ENCODE data around the gene RPTOR. TPM values are rescaled to one million over a fixed set of nuclear protein-coding genes. Genes with fewer than 3 reads are reported as not detected.

The RPTOR gene
- total RNA-seq, 1 donor from 2014 or later, result 65.9 TPM

DNA sequence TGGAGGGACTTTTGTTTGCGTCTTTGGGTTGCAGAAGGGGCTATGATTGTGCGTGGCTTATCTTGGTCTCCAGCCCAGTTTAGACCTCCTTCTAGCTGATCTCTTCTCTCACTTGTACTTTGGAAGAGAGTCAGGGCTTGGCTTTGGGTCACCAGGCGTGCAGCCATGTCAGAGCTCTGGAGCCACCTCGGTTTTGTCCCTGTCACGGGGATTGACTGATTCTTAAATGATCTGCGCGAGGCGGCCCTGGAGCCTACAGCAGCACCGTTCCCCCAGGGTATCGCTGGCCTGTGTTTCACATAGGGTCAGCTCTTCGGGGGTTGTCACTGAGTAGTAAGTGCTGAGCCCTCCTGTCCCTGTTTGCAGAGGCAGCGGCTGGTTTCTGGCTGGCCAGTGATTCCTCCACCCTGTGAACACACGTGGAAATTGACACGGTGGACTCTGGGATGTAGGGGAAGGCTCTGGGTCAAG is 237.2 kb downstream of the RPTOR start:
- ATAC-seq (ENCODE audit: low read depth), result no peak
- POLR2A ChIA-PET, result interaction anchor here (1.1 to 1.5 kb wide), 5 partner anchors 8 to 51 kb away, joined by 3 to 6 read pairs (median 4); no protein-coding TSS in a partner anchor
- H3K27ac Mint-ChIP-seq, result no peak overlapping the region

DNA sequence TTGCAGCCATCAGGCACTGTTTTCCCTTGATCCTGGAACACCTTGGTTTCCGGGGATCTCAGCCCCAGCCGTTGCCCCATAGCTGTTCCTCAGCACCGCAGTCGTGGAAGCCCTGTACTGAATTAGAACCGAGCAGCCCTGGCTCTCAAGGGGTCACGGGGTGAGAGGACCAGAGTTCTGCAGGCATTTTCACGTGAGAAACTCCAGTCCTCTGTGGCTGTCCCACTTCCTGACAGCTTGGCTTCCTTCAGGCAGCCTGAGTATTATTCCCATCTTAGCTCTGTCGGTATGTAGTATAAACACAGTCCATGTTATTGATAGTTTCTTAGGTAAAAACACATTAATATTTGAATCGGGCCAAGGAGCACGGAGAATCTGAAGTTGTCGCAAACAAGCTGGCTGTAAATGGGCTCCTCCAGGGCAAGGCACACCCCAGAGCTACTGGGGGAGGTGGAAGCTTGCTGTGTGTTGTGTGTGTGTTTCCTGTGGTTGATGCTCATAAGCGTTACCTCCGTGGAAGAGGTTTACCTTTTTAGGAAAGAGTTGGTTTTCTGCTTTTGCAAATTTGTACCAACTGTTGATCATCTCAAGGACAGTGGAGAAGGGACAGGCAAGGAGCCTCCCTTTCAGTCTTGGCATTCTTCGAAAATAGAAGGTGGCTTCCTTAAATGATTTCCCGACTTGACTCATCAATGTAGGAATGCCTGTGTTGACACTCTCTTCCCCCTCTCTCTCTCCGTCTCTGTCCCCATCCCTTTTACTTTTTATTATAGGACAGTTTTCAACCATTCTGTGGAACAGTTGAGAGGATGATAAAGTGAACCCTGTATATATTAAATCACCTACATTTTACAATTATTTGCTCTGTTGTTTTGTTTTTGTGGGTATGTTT is 238.1 kb downstream of the RPTOR start:
- DNase-seq (no peak), ATAC-seq (ENCODE audit: low read depth) (no peak)
- ChIA-PET CTCF (interaction anchor here (0.8 to 1.9 kb wide), 2 partner anchors 7 to 207 kb away, joined by 3 to 5 read pairs; no protein-coding TSS in a partner anchor), POLR2A (interaction anchor here (1.3 kb wide), 1 partner anchor 51 kb away, joined by 4 read pairs; no protein-coding TSS in a partner anchor)
- no peak overlapping the region for H3K27ac Mint-ChIP-seq
- no peak overlapping the region for H3K4me3 Mint-ChIP-seq
- no peaks in the 10 kb centered on the region for H3K27me3 Mint-ChIP-seq
- intact Hi-C loops (cut with micrococcal nuclease), result loop anchor here (10.0 kb wide), 1 partner anchor 48 kb away; no protein-coding TSS in a partner anchor
- H3K4me1 Mint-ChIP-seq, result peaks cover 28% of the 10 kb centered on the region
- peaks cover 20% of the 10 kb centered on the region for H3K36me3 Mint-ChIP-seq (ENCODE audit: low read depth)
- TF ChIP-seq, protein P1, sequence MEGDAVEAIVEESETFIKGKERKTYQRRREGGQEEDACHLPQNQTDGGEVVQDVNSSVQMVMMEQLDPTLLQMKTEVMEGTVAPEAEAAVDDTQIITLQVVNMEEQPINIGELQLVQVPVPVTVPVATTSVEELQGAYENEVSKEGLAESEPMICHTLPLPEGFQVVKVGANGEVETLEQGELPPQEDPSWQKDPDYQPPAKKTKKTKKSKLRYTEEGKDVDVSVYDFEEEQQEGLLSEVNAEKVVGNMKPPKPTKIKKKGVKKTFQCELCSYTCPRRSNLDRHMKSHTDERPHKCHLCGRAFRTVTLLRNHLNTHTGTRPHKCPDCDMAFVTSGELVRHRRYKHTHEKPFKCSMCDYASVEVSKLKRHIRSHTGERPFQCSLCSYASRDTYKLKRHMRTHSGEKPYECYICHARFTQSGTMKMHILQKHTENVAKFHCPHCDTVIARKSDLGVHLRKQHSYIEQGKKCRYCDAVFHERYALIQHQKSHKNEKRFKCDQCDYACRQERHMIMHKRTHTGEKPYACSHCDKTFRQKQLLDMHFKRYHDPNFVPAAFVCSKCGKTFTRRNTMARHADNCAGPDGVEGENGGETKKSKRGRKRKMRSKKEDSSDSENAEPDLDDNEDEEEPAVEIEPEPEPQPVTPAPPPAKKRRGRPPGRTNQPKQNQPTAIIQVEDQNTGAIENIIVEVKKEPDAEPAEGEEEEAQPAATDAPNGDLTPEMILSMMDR (IDR thresholded peaks at IDR 0.05), result no peak
- no peaks in the 10 kb centered on the region for H3K9me3 Mint-ChIP-seq

More for the DNA sequence above, 237.2 kb downstream of the RPTOR start:
- H3K27me3 Mint-ChIP-seq, result no peaks in the 10 kb centered on the region
- no peak for DNase-seq
- CTCF ChIA-PET, result interaction anchor here (1.9 kb wide), 1 partner anchor 206 kb away, joined by 5 read pairs; no protein-coding TSS in a partner anchor
- peaks cover 28% of the 10 kb centered on the region for H3K4me1 Mint-ChIP-seq
- H3K4me3 Mint-ChIP-seq, result no peak overlapping the region
- TF ChIP-seq, protein P1 (IDR thresholded peaks at IDR 0.05), result no peak
- intact Hi-C loops (cut with micrococcal nuclease), result loop anchor here (10.0 kb wide), 1 partner anchor 47 kb away; no protein-coding TSS in a partner anchor
- no peaks in the 10 kb centered on the region for H3K9me3 Mint-ChIP-seq
- peaks cover 23% of the 10 kb centered on the region for H3K36me3 Mint-ChIP-seq (ENCODE audit: low read depth)

DNA sequence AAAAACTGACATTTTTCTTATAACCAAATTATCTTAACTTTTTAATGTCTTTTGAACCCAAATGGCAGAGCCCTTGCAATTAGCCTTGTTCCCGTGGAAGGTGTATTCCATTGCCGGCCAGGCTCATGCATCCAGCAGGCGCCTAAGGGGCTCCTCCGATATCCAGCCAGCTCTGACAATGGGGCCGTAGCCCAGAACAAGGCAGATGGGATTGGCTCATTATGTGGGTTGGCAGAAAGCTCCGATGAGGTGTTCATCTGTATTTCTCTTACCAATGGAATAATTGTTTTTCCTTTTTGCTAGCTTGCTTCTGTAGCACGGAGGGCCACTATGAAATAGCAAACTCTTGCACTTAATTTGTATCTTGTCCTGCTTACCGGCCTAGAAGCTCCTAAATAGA is 238.8 kb downstream of the RPTOR start:
- H3K27ac Mint-ChIP-seq, result no peak overlapping the region
- no peak for ATAC-seq (ENCODE audit: low read depth)
- H3K27me3 Mint-ChIP-seq, result no peaks in the 10 kb centered on the region
- ChIA-PET POLR2A (no interaction called here), CTCF (interaction anchor here (0.8 kb wide), 2 partner anchors 8 to 9 kb away, joined by 3 read pairs; no protein-coding TSS in a partner anchor)
- no peak overlapping the region for H3K4me3 Mint-ChIP-seq
- peaks cover 29% of the 10 kb centered on the region for H3K4me1 Mint-ChIP-seq
- TF ChIP-seq, protein P1 (IDR thresholded peaks at IDR 0.05), result no peak
- no peak for DNase-seq
- H3K36me3 Mint-ChIP-seq (ENCODE audit: low read depth), result peaks cover 16% of the 10 kb centered on the region
- H3K9me3 Mint-ChIP-seq, result no peaks in the 10 kb centered on the region
- intact Hi-C loops (cut with micrococcal nuclease), result loop anchor here (10.0 kb wide), 1 partner anchor 49 kb away; no protein-coding TSS in a partner anchor

DNA sequence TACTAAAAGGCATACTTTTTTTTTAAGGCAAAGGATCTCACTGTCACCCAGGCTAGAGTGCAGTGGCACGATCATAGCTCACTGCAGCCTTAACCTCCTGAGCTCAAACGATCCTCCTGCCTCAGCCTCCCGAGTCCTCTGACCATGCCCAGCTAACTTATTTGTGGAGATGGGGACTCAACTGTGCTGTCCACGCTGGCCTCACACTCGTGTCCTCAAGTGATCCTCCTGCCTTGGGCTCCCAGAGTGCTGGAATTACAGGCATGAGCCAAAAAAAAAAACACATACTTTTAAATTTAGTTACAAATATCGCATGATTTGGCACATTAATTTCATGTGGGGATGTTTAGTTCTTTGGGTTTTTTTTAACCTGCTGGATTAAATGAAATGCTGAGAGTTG is 239.3 kb downstream of the RPTOR start:
- peaks cover 31% of the 10 kb centered on the region for H3K4me1 Mint-ChIP-seq
- ChIA-PET CTCF (interaction anchor here (0.8 kb wide), 2 partner anchors 9 to 10 kb away, joined by 3 read pairs; no protein-coding TSS in a partner anchor), POLR2A (no interaction called here)
- H3K27ac Mint-ChIP-seq, result no peak overlapping the region
- H3K4me3 Mint-ChIP-seq, result no peak overlapping the region
- no peaks in the 10 kb centered on the region for H3K27me3 Mint-ChIP-seq
- no peak for DNase-seq
- ATAC-seq (ENCODE audit: low read depth), result no peak
- intact Hi-C loops (cut with micrococcal nuclease), result loop anchor here (10.0 kb wide), 1 partner anchor 49 kb away; no protein-coding TSS in a partner anchor
- no peaks in the 10 kb centered on the region for H3K9me3 Mint-ChIP-seq
- peaks cover 12% of the 10 kb centered on the region for H3K36me3 Mint-ChIP-seq (ENCODE audit: low read depth)
- TF ChIP-seq, protein P1 (IDR thresholded peaks at IDR 0.05), result no peak
